Caki2 (cell line): Measurements from ENCODE around the gene BCL2A1. TPM values are rescaled to one million over a fixed set of nuclear protein-coding genes. Genes with fewer than 3 reads are reported as not detected.

Experiments
- DNase-seq: peaks from one replicate; pipeline ENCODE4 v3.0.0-alpha.2; 2015; ENCODE audit warnings: low read depth
- in situ Hi-C: cut with HindIII; loops from 2 replicates; pipeline ENCODE4 v1.10.0; 2016; ENCODE audit warnings: low sequenced_read_pairs, low pct_unique_long_range_greater_than_20kb, mixed read lengths
- total RNA-seq: library from RNA; depleted of rRNA; stranded (reverse); fragments of >200 nt; shearing (Covaris generic); gene quantifications from 2 replicates; pipeline ENCODE4 v1.2.3, GENCODE V29; 2014; ENCODE audit warnings: low replicate concordance

BCL2A1 gene
- total RNA-seq, 1 experiment from 2014 or later = not detected

DNA sequence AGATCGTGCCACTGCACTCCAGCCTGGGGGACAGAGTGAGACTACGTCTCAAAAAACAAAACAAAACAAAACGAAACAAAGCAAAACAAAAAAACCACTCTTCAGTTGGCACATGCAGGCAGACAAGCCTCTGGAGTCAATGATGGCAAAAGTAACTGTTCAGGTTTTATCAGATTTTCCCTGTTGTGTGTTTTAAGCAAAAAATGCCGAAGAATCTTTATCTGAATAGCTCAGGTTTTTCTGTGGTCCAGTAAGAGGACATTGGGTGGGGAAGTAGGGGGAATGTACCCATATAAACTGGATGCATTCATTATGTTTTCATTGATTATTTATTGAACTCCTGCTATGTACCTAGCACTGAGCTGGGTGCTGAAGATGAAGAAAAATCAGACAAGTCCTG, 20.8 kb upstream of the BCL2A1 start:
- in situ Hi-C loops = no loop called here
- DNase-seq = no peak

DNA sequence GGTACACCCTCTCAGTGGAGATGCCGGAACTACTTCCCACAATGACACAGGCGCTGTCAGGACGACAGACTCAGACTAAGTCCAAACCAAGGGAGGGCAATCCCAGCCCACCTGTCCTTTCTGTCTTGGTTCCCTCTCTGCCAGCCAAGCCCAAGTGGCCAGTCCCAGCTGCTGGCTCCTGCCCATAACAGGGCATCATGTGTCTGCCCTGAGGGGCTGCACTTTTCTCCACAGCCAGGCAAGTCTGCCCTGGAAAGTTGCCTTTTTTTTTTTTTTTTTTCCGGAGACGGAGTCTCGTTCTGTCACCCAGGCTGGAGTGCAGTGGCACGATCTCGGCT, 20.0 kb upstream of the BCL2A1 start:
- in situ Hi-C loops = no loop called here

DNA sequence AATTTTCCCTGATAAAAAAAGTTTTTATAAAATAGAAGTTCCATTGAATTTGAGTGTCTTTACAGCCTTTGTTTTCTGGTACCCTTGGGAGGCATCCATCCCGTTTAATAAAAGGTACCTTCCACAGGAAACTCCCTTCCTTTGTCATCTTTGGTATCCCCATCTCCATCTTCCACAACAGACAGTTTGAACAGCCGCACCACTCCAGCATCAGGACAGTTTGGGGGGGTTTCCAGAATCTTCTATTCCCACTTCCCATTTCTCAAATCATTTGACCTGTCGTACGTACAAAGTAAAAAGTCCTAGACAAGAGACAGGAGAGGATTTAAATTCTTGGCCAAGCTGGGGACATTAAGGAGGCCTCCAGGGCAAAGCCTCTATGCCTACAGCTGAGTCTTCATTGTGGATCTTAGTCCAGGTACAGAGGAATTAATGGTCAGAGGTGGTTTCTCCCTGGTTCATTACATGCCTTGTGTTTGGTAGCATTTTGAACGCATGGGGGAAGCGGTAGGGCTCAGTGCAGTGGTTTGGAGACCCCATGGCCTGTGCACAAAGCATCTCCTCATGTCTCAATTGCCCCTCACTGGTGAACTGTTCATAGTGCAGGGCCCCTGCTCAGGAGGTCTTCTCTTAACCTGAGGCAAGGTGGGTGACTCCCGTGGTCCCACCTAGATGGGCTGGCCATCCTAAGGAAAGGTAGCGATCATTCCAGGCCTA, 19.4 kb upstream of the BCL2A1 start:
- in situ Hi-C loops = no loop called here
- no peak for DNase-seq

More for the DNA sequence above, 20.0 kb upstream of the BCL2A1 start:
- no peak for DNase-seq

DNA sequence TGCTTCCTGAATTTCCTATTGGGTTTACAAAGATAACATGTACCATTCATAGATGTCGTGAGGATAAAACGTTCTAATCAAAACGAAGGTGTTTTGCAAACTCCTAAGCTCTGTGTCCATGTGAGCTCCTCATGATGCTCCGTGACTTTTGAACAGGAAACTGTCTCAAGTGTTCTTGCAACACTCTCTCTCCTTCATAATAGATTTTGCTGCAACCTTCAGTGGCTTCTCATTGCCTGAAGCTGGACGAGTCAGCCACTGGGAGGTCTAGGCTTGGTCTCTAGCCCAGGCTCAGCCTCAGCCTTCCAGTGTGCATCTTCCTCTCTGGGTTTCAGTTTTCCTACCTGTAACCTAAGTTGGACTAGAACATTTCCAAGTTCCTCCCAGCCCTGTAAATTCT, 18.7 kb upstream of the BCL2A1 start:
- no peak for DNase-seq
- in situ Hi-C loops = no loop called here

DNA sequence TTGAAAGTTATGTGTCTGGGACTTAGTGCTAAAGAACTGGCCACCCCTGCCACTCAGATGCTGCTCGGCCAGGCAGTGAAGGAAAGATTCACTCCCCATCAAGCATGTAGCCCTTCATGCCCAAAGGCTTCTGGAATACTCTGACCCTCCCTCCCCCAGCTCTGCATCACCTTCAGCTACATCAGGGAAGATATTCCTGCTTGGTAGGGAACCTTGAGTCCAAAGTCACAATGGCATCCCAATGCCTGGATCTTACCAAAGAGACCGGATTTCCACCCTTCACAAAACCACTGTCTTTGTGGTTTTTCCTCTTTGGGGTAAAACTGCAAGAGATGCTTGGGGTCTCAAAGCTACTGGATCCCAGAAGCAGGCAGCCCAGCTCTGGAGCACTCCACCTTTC, 18.2 kb upstream of the BCL2A1 start:
- DNase-seq = no peak
- in situ Hi-C loops = no loop called here

DNA sequence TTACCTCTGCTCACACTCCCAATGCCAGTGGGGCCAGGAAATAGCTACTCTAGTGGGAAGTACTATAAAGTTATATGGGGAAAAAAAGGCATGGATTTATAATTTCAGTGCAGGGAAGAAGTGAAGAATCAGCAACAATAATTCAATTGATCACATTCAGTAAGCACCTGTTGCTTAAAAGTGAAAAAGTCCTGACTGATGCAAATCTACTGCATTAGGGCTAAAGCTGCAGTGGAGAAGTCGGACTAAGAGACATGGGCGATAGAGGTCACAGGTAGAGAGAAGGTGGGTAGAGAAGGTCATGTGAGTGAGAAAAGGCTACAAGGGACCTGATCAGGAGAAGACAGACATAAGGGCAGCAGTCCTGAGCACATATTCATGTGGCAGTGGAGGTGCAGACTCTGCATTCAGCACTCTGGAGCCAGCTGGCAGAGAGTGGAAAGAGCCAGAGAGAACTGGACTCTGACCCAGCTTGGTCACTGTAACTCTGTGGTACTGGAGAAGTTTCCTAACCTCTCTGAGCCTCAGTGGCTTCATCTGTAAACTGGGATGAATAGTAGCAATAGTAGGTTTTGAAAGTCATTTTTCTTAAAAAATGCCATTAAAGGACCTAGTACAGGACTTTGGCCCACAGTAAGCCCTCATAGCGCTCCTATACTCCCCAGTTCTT, 17.6 kb upstream of the BCL2A1 start:
- DNase-seq = no peak
- in situ Hi-C loops = no loop called here

DNA sequence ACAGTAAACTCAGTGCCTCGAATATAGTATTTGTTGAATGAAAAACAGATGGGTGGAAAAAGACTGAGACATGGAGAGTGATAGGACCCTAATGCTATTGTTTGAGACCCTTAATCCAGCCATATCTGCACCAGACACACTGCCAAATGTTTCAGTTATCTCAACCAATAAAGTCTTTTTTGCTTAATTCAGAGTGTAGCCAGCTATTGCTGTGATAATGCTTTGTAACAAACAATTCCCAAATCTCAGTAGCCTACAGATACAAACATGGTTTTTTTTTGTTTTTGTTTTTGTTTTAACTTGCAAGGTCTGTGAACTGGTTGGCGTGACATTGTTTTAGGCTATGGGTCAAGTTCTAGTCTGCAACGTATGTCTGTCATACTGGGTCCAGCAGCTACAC, 17.0 kb upstream of the BCL2A1 start:
- no peak for DNase-seq
- in situ Hi-C loops = no loop called here

DNA sequence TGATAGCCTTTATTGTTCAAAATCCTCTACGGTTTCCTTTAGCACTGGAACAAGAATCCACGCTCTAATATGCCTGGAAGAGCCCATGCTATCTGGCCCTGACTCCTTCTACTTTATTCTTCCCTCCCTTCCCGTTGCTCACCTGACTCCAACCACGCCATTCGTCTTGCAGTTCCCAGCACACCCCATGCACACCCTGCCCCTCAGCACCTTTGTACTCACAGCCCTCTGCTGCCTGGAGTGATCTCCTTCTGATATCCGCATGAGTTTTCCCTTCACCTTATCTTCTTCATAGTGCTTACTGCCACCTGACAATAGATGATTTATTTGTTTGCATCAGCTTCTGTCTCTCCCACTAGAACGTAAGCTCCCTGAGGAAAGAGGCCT, 16.6 kb upstream of the BCL2A1 start:
- in situ Hi-C loops = no loop called here
- DNase-seq = no peak

DNA sequence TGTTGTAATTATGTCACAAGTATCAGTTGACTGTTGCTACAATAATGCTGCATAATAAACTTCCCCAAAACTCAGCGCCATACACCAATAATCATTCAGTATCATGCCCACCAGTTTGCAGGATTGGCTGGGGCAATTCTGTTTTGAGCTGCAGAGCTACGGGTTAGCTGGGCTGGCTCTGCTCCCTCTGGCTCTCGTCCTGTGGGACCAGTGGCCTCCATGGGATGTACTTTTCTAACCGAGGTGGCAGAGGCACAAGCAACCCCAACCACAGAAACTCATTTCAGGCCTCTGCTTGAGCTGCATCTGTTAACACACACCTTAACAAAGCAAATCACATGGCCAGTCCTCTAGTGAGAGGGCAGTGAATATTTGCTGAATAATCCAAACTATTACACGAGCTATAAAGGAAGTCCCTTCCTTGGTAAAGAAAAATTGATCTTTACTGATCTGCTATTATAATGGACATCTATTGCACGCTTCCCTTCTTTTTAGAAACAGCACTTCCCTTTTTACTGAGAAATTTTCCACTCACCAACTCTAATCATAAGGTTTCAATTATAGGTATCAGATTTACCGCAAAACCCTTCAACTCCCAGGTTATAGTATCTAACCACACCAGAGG, 10.9 kb upstream of the BCL2A1 start:
- DNase-seq = no peak

DNA sequence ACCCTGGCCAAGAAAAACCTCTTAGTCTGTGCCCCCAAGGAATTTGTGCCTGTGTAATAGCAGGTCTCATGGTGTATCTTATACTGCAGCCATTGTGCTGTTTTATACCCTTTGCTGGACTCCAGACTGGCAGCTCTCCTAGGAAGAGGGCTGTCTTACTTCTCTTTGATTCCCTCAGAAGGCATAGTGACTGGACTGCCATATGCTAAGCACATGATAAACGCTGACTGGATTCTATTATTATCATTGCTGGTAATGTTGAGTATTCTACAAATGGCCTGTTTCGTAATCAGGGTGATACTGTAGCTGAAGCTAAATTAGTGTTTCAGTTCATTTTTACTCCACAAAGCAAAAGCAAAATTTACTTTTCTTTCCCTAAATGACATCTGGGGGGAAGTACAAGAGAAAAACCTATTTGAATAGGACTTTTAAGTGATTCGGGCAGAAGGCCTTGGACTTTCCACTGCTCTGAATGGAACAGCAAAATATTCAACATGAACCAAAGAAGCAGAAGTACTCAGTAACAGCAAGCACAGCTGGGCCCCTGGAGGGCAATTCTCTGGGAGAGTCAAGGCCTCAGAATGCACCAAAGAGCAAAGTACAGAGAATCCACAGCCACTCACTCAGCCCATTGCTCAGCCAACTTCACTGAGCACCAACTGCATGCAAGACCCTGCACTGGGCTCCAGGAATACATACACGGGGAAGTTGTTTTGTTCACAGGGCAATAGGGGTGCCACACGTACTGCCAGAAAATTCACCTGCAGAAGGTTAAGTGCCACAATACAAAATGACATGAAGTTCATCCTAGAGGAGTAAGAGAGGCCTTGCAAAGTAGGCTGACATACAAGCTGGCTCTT, 7.9 kb upstream of the BCL2A1 start:
- no peak for DNase-seq
- in situ Hi-C loops = no loop called here

More for the DNA sequence above, 10.9 kb upstream of the BCL2A1 start:
- in situ Hi-C loops = no loop called here

DNA sequence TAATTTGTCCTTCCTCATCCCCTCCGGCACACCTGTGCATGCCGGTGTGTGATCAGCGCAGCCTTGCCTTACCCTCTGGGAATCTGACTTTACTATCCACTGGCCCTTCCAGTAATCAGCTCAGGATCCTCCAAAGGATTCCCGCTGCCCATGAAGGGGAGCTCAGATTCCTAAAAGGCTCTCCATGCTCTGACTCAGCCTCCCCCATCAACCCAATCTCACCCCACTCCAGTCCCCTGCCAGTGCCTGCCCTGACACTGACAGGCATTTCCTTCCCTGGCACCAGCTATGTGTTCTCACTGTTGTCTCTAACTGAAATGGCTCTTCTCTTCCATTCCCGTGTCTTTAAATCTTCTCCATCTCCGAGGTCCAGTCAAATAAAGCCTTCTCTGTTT, 7.3 kb upstream of the BCL2A1 start:
- in situ Hi-C loops = no loop called here
- DNase-seq = no peak

DNA sequence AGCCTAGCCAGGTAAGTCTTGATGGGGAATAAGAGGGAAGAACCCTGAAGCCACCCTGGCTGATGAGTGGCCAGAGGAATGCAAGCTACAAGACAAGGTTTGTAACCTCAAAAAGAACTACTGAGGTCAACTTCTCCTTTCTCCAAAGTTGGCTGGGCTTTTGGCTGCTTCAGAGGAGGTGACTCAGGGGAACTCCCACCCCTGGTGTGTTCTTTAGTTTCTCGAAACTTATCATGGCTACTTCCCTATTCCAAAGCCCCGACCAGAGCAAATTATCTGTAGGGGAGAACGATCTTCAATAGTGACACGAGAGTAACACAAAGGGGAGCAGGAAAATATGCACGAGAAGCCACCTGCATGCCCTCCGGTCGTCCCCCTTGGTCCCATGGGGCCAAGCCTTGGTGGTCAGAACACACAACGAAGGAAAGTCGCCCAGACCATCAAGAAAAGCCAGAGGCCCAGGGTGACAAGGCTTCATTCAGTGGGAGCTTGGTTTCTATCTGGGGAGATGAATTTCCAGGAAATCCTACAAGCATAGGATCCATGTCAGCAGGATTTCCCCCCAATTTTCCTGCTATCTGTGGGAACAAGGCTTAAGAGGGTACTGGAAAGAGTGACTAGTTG, 6.5 kb upstream of the BCL2A1 start:
- no peak for DNase-seq
- in situ Hi-C loops = no loop called here

DNA sequence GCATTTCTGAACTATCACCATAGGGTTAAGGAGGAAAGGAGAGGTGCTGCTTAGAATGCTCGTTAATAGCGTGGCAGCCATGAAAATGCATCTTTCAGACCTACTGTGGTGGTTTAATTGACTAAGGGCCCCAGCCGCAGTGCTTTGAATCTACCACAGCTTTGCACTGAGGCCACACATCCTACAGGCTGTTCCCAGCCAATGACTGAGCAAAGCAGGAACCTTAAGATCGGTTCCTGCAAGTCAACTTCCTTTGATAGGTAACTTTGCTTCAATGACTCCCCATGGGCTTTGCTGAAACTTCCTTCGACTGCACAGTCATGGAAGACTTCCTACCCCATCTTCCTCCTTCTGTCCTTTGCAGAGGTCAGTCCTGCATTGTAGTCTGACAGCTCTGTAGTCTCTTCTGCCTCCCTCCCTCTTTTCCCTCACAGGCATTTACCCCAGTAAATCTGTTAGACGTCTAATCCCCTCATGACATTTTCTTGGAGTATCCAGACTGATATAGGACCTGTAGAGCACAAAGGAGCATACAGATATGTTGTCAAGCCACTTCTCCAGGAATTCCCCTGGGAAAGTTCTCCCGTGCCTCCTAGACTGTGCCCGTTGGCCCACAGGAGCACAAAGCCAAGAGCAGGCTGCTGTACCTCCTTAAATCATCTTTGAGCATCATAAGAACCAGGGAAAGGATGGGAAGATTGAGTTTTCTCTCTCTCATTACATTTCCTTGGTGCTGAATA, 2.6 kb upstream of the BCL2A1 start:
- in situ Hi-C loops = no loop called here
- DNase-seq = no peak

DNA sequence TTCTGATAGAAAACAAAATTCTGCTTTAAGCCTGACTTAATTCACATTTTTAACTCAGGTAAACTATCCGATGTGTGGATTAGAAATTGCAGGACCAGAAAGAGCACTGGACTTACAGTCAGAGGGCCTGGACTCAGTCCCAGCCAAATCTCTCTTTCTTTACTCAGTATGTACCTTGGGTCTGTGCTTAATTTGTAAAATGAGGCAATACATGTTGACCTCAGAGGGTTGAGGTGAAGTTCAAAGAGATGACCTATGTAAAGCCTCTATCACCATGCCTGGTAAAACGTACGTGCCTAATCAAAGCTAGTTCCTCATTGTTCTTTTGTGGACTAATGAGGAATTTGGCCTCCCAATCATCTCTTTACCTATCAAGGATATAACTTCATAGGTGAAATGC, 1.9 kb upstream of the BCL2A1 start:
- no peak for DNase-seq

DNA sequence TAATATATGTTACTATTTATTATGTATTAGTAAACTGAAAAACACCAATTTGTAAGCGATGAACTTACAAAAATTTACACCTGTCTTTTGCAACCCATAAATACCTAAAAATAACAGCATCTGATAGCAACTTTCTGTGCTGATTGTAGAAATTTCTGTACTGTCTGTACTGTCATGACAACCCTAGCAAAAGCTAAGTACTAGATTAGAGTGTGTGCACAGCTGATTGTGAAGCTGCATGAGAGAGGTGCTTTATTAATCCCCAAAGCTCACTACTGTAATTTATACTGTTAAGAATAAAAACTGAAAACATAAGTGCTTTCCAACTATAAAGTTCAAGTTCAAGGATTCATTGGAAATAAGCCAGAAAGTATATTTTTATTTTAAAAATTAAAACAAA, 815 bp downstream of the BCL2A1 start:
- in situ Hi-C loops = no loop called here
- no peak for DNase-seq

More for the DNA sequence above, 1.9 kb upstream of the BCL2A1 start:
- in situ Hi-C loops = no loop called here

DNA sequence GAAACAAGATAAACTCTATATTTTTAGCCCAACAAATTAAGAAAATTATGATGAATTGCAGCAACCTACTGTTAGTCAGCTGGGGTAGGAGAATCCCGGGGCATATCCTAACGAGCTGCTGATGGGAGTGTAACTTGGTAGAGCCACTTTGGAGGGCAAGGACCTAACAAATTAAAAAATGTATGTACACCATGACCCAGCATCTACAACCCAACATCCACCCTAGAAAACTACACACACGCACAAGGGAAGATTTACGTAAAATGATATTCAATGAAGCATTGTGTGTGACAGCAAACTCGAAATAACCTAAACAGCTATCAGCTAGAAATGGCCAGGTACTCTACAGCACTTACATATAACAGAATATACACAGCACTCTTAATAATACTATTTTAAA, 1.9 kb downstream of the BCL2A1 start:
- in situ Hi-C loops = no loop called here
- no peak for DNase-seq

DNA sequence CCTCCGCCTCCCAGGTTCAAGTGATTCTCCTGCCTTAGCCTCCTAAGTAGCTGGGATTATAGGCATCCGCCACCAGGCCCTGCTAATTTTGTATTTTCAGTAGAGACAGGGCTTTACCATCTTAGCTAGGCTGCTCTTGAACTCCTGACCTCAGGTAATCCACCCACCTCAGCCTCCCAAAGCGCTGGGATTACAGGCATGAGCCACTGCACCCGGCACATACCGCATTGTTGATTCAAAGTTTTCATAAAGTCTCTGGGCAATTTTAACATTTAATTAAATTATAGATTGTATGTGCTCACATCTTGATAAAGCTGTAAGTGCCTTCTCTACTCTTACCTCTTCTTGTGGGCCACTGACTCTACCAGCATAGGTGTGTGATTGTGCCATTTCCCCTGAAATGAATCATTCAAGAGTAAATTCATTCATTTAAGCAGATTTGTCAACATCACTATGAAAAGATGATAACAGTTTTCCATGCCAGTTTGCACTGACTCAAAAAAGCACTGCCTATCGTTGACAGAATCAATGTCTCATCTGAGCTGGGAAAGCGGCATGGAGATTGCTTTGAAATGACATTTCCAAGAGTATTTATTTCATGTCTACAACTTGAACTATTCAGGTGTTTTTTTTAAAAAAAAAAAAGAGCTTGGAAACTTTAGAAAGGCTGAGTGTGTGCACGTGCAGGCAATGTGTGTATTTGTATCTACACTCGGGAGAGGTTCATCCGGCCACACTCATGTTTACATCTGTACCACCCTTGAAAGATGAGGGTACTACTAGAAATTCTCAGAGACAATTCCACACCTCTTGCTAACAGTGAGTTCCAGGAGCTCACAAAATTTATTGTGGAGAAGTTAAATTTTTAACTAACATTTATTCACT, 3.5 kb downstream of the BCL2A1 start:
- no peak for DNase-seq
- in situ Hi-C loops = no loop called here
